HG03575 (cell line): Measurements from ENCODE around the gene B3GLCT.
"Not testable (repeated sequence)": the region's sequence is repeated elsewhere in the genome, so short reads cannot be mapped to it uniquely, and the experiment has no call there.

Experiments
- ATAC-seq: cut with Tn5 transposase; IDR thresholded peaks from one replicate; pipeline ENCODE4 v1.9.1; 2021; ENCODE audit not compliant: unreplicated experiment, insufficient number of reproducible peaks, low FRiP score; ENCODE audit errors: extremely low read depth

Gene B3GLCT

DNA sequence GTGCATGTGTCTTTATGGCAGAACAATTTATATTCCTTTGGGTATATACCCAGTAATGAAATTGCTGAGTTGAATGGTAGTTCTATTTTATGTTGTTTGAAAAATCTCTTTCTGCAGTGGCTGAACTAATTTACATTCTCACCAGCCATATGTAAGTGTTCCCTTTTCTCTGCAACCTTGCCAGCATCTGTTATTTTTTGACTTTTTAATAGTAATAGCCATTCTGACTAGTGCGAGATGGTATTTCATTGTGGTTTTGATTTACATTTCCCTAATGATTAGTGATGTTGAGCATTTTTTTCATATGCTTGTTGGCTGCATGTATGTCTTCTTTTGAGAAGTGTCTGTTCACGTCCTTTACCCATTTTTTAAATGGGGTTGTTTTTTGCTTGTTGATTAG, 17.1 kb downstream of the B3GLCT start:
- not testable (repeated sequence) for ATAC-seq

GRCh38 chr13:31219909-31220598, 20.3 kb downstream of the B3GLCT start:
- no peak for ATAC-seq

DNA sequence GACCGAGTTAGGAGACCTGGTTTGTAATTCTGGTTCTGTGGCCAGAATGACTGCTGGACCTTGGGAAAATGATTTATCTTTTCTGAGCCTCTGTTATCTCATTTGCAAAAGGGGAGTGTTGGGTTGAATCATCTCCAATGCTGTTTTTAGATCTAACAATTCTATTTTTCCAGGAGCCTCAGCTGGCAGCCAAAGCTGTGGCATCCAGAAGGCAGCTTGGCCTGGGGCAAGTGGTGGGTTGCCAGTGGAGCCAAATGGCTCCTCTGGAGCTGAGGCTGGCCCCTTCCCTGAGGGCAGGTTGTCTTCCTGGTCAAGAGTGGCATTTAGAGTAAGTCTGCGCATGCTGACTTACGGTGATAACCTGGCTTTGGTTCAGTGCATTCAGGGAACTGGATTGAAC, 21.3 kb downstream of the B3GLCT start:
- no peak for ATAC-seq

GRCh38 chr13:31223215-31223614, 23.4 kb downstream of the B3GLCT start:
- no peak for ATAC-seq

GRCh38 chr13:31223640-31224039, 23.9 kb downstream of the B3GLCT start:
- no peak for ATAC-seq

- no peak for ATAC-seq
These were observed 24.4 kb downstream of the B3GLCT start for GRCh38 chr13:31224174-31224669.

DNA sequence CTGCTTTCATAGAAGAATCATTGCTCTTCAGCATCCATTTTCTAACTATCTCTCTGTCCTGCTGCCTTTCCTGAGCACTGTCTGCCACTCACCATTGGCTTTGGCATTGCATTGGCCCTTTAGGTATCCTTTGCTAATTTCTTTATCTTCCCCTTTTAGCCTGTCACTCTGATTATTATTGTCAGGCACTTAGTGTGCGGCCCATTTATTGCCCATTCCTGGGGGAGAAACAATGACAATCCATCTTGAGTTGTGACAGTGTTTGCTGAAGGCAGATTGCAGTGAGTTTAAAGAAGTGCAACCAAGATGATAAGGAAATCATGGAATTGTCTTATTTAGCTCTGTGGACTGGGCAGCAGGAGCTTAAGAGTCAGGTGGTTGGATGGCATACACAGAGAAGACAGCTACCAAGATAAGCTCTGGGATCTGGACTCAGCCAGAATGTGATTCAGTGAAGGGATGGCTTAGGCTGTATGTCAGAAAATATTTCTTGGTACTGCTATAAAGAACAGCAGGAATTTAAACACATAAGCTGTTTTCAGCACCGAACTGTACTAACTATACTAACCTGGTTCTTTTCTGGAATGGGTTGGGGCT, 25.3 kb downstream of the B3GLCT start:
- ATAC-seq, result no peak

GRCh38 chr13:31225998-31226675, 26.4 kb downstream of the B3GLCT start:
- ATAC-seq, result no peak

DNA sequence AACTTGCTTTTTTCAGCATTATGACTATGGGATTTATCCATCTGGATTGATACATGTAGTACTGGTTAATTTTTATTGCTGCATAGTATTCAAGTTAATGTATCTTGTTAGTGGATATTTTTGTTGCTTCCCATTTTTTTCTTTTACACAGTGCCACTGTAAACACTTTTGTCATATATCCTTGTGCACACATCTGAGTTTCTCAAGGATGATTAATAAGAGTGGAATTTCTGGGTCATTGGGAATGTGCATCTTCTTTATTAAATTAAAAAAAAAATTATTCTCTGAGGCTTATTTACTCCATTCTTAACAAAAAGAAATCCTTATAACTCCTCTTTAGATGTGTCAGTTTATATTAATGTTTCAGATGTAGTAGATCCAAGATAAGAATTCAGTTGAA, 27.3 kb downstream of the B3GLCT start:
- no peak for ATAC-seq

- no peak for ATAC-seq
These were observed 28.1 kb downstream of the B3GLCT start for GRCh38 chr13:31227870-31228269.

GRCh38 chr13:31234729-31235128, 35.0 kb downstream of the B3GLCT start:
- ATAC-seq, result no peak

GRCh38 chr13:31236211-31236786, 36.5 kb downstream of the B3GLCT start:
- ATAC-seq, result no peak

DNA sequence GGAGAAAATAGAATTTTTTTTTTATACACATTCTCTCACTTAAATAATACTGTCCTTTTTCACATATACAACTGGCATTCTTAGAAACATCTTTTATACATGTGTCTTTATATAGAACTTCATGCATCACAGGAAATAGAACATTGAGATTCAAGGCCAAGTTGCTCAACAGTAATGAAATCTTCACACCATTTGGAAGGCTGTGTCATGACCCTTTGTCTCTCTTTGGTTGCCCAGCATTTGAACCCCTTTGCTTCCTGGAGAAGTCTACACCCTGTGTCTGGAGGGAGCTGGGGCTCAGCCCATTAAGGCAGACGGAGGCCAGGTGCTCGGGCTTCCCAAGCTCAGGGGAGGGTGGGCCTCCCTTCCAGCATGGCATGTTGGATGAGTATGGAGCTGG, 41.1 kb downstream of the B3GLCT start:
- ATAC-seq, result no peak

DNA sequence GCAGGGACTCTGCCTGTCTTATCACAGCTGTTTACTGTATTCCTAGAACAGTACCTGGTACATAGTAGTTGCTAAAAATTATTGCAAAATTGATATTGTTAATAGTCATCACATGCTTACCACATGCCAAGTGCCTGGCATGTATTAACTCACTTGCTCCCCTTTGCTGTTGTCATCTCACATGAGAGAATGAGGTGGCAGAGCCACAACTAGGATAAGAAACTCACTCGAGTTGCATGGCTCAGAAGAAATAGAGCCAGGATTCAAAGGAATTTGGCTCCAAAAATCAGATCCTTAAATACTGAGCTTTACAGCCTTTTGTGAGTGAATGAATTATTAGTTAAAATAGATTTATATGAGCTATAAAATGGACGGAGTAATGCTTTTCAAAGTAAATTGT, 42.6 kb downstream of the B3GLCT start:
- no peak for ATAC-seq

DNA sequence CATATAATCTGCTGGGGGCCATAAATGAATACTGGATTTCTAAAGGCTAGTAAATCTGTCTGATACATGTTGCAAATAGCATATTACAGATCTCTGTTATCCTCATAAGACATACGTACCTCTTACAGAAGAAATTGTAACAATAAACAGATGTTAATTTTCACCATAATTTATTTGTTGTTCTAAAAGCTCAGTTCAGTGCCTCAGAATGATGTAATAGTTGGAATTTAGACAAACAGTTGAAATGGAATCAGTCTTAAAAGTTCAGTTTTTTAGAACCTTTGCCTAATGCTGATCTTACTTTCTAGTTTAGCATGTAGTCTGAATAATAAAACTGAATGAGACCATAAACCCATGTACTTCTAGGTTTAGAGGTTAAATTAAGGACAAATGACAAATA, 43.1 kb downstream of the B3GLCT start:
- no peak for ATAC-seq

- no peak for ATAC-seq
These were observed 46.0 kb downstream of the B3GLCT start for GRCh38 chr13:31245598-31246373.

DNA sequence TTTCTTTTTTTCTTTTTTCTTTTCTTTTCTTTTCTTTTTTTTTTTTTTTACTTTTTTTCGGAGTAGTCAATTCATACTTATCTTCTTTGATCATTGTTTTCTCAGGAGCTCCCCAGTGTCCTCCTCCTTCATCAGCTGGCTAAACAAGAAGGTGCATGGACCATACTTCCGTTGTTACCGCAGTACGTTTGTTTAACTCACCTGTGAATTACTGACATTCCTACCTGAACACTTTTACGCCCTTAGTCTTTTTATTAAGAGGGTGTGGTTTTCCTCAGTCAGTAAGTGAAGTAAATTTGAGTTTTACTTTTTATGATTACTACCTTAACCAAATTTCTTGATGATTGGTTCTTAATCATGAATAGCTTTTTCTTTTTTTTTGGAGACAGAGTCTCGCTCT, 47.1 kb downstream of the B3GLCT start:
- ATAC-seq, result no peak

- ATAC-seq, result no peak
These were observed 48.6 kb downstream of the B3GLCT start for GRCh38 chr13:31248361-31248760.

- ATAC-seq, result no peak
These were observed 49.3 kb downstream of the B3GLCT start for GRCh38 chr13:31248965-31249539.
